ENCODE measurements around the gene SLC25A1. TPM values are rescaled to one million over a fixed set of nuclear protein-coding genes. Genes with fewer than 3 reads are reported as not detected.

Gene SLC25A1
- total RNA-seq, 4 donors from 2014 or later: 68.5 to 229 (median 185) TPM

DNA sequence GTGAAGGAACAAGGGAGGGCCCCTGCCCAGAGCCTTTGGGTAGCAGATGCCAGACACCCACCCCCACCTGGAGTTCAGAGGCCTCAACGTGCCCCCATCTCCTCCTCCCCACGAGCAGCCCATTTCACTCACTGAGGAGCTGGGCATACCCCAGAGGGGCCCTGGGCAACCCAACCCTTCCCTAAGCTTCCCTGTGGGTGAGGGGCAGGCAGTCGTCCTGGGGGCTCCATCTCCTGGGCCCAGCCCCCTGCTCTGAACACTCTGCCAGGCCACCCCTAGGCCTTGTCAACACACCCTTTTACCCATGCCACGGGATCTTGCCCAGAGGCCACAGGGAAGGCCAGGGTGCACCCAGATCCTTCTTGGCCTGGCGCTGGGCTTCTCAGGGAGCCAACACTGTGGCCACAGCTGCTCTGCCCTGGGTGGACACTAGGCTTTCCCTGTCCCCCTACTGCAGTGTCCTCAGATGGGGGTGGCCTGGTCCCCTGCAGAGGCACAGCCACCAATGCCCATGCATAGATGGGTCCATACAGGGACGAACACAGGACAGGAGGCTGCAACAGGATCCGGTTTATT, 3.4 kb downstream of the SLC25A1 start:
- Histone ChIP-seq H3K9me3 (no peaks in the 10 kb centered on the region), H3K4me1 (peaks cover 0 to 64% (median 46%) of the 10 kb centered on the region in 4 donors)

GRCh38 chr22:19174106-19175025, 4.2 kb downstream of the SLC25A1 start:
- Histone ChIP-seq H3K9me3 (no peaks in the 10 kb centered on the region), H3K4me1 (peaks cover 3 to 66% (median 48%) of the 10 kb centered on the region in 4 donors), H3K4me3 (no peak overlapping the region), H3K36me3 (peaks cover 0 to 15% (median 0%) of the 10 kb centered on the region in 3 donors), H3K27me3 (peaks cover 0 to 8% of the 10 kb centered on the region in 2 donors), H3K27ac (peak overlapping the region; percentile 19 to 60 (median 35))
- peak in 2 of 3 donors; percentile 79 for DNase-seq
- no peak for TF ChIP-seq CTCF (IDR thresholded peaks at IDR 0.05)
- TF ChIP-seq POLR2A (IDR thresholded peaks at IDR 0.05): no peak

More for the DNA sequence above, 3.4 kb downstream of the SLC25A1 start:
- DNase-seq: no peak
- H3K27me3 ChIP-seq: peaks cover 0 to under 1% of the 10 kb centered on the region in 2 donors
- no peak for TF ChIP-seq CTCF (IDR thresholded peaks at IDR 0.05)
- TF ChIP-seq POLR2A (IDR thresholded peaks at IDR 0.05): no peak
- H3K27ac ChIP-seq: peak overlapping the region in 3 of 4 donors; percentile 13 to 60 (median 36)
- peaks cover 0 to 15% (median 0%) of the 10 kb centered on the region in 3 donors for H3K36me3 ChIP-seq
- no peak overlapping the region for H3K4me3 ChIP-seq

- peak overlapping the region in 2 of 4 donors; percentile 95 to 96 for H3K4me3 ChIP-seq
- TF ChIP-seq POLR2A (IDR thresholded peaks at IDR 0.05): peak in 1 of 2 donors; percentile 12
- no peak for TF ChIP-seq CTCF (IDR thresholded peaks at IDR 0.05)
- H3K36me3 ChIP-seq: peaks cover 0 to 15% (median 0%) of the 10 kb centered on the region in 3 donors
- peaks cover 0 to 17% of the 10 kb centered on the region in 2 donors for H3K27me3 ChIP-seq
- peak in 2 of 3 donors; percentile 73 to 75 for DNase-seq
- H3K27ac ChIP-seq: peak overlapping the region; percentile 27 to 81 (median 47)
- peaks cover 3 to 70% (median 48%) of the 10 kb centered on the region in 4 donors for H3K4me1 ChIP-seq
- no peaks in the 10 kb centered on the region for H3K9me3 ChIP-seq
Observed at GRCh38 chr22:19173047-19174035, 5.2 kb downstream of the SLC25A1 start.

GRCh38 chr22:19172213-19173046, 6.1 kb downstream of the SLC25A1 start:
- TF ChIP-seq POLR2A (IDR thresholded peaks at IDR 0.05): no peak
- DNase-seq: no peak
- Histone ChIP-seq H3K4me1 (peaks cover 3 to 65% (median 44%) of the 10 kb centered on the region in 4 donors), H3K9me3 (no peaks in the 10 kb centered on the region), H3K27me3 (peaks cover 0 to 25% of the 10 kb centered on the region in 2 donors), H3K36me3 (peaks cover 0 to 15% (median 0%) of the 10 kb centered on the region in 3 donors), H3K27ac (peak overlapping the region; percentile 81 to 90 (median 86)), H3K4me3 (peak overlapping the region; percentile 78 to 96 (median 92))

DNA sequence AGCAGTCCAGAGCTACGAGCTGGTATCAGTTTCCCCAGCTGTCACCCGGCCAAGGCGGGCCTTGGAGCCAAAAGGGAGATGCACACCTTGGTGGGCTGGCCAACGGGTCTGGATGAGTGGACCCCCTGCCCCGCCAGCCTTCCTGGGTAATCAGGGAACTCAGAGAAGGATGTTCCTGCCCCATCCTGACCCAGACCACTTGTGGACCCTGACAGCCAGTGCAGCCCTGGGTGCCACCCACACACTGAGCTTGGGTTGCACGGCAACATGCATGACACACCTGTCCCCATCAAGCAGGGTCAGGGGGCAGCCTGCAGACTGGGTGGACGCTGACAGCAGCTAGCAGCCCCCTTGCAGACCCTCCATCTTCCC, 8.6 kb downstream of the SLC25A1 start:
- no peak for DNase-seq
- Histone ChIP-seq H3K27me3 (peaks cover 0 to 25% of the 10 kb centered on the region in 2 donors), H3K4me3 (peak overlapping the region in 2 of 4 donors; percentile 33 to 45), H3K4me1 (peaks cover 3 to 49% (median 38%) of the 10 kb centered on the region in 4 donors), H3K36me3 (no peaks in the 10 kb centered on the region), H3K9me3 (no peaks in the 10 kb centered on the region), H3K27ac (no peak overlapping the region)
- TF ChIP-seq POLR2A (IDR thresholded peaks at IDR 0.05) (no peak), CTCF (IDR thresholded peaks at IDR 0.05) (no peak)

Data from Peyer's patch (tissue), 4 donors.